ENCODE data around the gene SMIM13. TPM values are rescaled to one million over a fixed set of nuclear protein-coding genes. Genes with fewer than 3 reads are reported as not detected.

SMIM13 gene
- total RNA-seq, 4 donors from 2014 or later: 4.1 to 6.3 (median 4.7) TPM

GRCh38 chr6:11179088-11179418 is 85.4 kb downstream of the SMIM13 start:
- Histone ChIP-seq H3K4me3 (no peak overlapping the region), H3K36me3 (peaks cover 0 to under 1% (median 0%) of the 10 kb centered on the region in 3 donors), H3K4me1 (no peaks in the 10 kb centered on the region), H3K27ac (no peak overlapping the region), H3K27me3 (no peaks in the 10 kb centered on the region), H3K9me3 (no peaks in the 10 kb centered on the region)
- DNase-seq: no peak
- no peak for TF ChIP-seq POLR2A (IDR thresholded peaks at IDR 0.05)
- TF ChIP-seq CTCF (IDR thresholded peaks at IDR 0.05): no peak

DNA sequence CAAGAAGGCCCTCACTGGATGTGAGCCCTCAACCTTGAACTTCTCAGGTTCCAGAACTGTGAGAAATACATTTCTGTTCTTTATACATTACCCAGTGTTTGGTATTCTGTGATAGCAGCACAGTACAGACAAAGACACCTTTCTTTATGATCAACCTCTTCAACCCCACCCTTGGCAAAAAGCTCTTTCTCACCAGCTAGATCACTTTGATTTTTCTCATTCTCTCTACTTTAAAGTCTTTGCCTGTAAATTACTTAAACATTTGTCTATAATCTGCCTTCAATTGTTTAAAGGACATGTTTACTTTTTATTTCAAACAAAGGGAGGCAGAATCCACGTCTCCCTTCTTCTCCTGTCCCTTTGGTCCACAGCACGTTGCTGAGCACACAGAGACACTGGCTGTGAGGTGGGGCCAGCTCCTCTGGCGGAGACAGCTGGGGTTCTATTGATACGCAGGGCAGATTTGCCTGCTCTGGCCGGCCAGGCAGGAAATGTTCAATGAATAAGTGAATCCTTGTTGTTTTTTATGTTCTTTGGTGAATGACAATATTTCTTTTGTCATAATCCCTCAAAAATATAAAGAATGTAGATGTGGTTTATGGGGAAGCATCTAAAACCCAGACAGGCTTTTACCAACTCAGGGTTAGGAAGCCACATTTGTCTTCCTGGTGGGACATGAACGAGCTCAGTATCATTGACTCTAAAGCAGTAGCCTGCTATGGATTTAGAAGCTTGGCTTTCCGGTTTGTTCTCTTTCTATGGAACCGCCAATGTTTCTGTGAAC is 86.0 kb downstream of the SMIM13 start:
- Histone ChIP-seq H3K36me3 (peaks cover 0 to 6% (median 0%) of the 10 kb centered on the region in 3 donors), H3K27me3 (no peaks in the 10 kb centered on the region), H3K4me1 (no peaks in the 10 kb centered on the region), H3K9me3 (no peaks in the 10 kb centered on the region), H3K27ac (no peak overlapping the region), H3K4me3 (no peak overlapping the region)
- no peak for TF ChIP-seq POLR2A (IDR thresholded peaks at IDR 0.05)
- no peak for TF ChIP-seq CTCF (IDR thresholded peaks at IDR 0.05)
- DNase-seq: no peak

GRCh38 chr6:11181478-11182136 is 88.0 kb downstream of the SMIM13 start:
- Histone ChIP-seq H3K4me1 (no peaks in the 10 kb centered on the region), H3K4me3 (no peak overlapping the region), H3K27ac (no peak overlapping the region), H3K27me3 (no peaks in the 10 kb centered on the region), H3K36me3 (peaks cover 0 to 24% (median 0%) of the 10 kb centered on the region in 3 donors), H3K9me3 (no peaks in the 10 kb centered on the region)
- TF ChIP-seq POLR2A (IDR thresholded peaks at IDR 0.05) (no peak), CTCF (IDR thresholded peaks at IDR 0.05) (no peak)
- no peak for DNase-seq

GRCh38 chr6:11183761-11184362 is 90.2 kb downstream of the SMIM13 start:
- no peak overlapping the region for H3K4me3 ChIP-seq
- H3K4me1 ChIP-seq: no peaks in the 10 kb centered on the region
- TF ChIP-seq CTCF (IDR thresholded peaks at IDR 0.05): no peak
- no peak for TF ChIP-seq POLR2A (IDR thresholded peaks at IDR 0.05)
- peaks cover 0 to 47% (median 0%) of the 10 kb centered on the region in 3 donors for H3K36me3 ChIP-seq
- H3K27ac ChIP-seq: no peak overlapping the region
- H3K9me3 ChIP-seq: no peaks in the 10 kb centered on the region
- H3K27me3 ChIP-seq: no peaks in the 10 kb centered on the region
- DNase-seq: no peak

DNA sequence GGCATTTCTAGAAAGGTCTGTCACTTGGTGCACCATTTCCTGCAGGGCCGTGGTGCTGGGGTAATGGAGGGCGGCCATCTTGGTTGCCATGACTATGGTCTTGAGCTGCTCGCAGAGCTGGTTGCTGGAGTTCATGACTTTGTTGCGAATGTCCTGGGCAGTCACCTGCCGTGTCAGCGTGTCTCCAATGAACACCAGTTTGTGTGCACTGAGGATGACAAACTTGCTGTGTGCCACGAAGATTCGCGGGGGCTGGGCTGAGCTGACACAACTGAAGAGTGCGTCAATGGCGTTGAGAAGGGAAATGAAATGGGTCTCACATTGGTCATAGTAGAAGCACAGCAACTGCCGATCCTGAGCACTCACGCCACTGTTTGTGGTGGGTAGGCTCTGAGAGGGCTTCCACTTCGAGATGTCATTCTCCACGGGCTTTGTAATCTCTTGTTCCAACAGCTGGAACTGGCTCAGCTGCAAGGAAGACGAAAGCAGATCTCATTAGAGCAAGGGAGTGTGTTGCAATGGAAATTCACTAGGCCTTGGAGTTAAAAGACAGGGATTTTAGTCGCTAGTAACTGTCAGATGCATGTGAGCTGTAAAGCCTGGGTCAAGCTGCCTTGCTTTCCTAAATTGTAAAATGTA is 91.7 kb downstream of the SMIM13 start:
- TF ChIP-seq POLR2A (IDR thresholded peaks at IDR 0.05) (no peak), CTCF (IDR thresholded peaks at IDR 0.05) (no peak)
- H3K4me3 ChIP-seq: no peak overlapping the region
- H3K27me3 ChIP-seq: no peaks in the 10 kb centered on the region
- H3K27ac ChIP-seq: no peak overlapping the region
- peaks cover 0 to 62% (median under 1%) of the 10 kb centered on the region in 3 donors for H3K36me3 ChIP-seq
- H3K9me3 ChIP-seq: no peaks in the 10 kb centered on the region
- no peaks in the 10 kb centered on the region for H3K4me1 ChIP-seq
- no peak for DNase-seq

Measured in Peyer's patch (tissue), 4 donors.